Measurements from ENCODE around the gene UBIAD1.
"Not testable (repeated sequence)": the region's sequence is repeated elsewhere in the genome, so short reads cannot be mapped to it uniquely, and the experiment has no call there.

Gene UBIAD1

DNA sequence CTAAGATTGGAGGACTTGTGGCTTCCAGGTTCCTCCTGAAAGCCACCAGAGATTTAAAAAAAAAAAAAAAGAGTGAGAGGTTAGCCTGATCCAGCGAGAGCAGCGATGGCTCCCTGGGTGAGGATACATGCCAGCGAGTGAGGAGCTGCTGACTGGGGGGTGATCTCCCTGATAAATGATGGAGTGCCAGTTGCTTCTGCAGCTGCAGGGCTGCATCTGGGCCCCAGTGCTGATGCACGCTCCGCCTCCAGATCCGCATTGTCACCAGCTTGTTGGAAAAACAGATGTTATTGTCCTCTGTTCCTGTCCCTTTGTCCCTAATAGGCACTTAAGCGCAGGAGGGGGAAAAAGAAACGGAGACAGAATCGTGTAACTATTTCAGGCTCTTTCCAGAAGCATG is 28.6 kb downstream of the UBIAD1 start:
- CTCF ChIA-PET: interaction anchor here (0.8 kb wide), 1 partner anchor 19 kb away, joined by 4 read pairs; no protein-coding TSS in a partner anchor
- no peak overlapping the region for H3K4me3 ChIP-seq (ENCODE audit: low read depth, low read length)
- TF ChIP-seq, protein P1, sequence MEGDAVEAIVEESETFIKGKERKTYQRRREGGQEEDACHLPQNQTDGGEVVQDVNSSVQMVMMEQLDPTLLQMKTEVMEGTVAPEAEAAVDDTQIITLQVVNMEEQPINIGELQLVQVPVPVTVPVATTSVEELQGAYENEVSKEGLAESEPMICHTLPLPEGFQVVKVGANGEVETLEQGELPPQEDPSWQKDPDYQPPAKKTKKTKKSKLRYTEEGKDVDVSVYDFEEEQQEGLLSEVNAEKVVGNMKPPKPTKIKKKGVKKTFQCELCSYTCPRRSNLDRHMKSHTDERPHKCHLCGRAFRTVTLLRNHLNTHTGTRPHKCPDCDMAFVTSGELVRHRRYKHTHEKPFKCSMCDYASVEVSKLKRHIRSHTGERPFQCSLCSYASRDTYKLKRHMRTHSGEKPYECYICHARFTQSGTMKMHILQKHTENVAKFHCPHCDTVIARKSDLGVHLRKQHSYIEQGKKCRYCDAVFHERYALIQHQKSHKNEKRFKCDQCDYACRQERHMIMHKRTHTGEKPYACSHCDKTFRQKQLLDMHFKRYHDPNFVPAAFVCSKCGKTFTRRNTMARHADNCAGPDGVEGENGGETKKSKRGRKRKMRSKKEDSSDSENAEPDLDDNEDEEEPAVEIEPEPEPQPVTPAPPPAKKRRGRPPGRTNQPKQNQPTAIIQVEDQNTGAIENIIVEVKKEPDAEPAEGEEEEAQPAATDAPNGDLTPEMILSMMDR (IDR thresholded peaks at IDR 0.05; ENCODE audit: insufficient read depth, low read length, missing control alignments): no peak
- no peak for DNase-seq (ENCODE audit: low read depth, low spot score)
- POLR2A ChIA-PET: interaction anchor here (0.6 kb wide), 1 partner anchor 63 kb away, joined by 3 read pairs; no protein-coding TSS in a partner anchor

DNA sequence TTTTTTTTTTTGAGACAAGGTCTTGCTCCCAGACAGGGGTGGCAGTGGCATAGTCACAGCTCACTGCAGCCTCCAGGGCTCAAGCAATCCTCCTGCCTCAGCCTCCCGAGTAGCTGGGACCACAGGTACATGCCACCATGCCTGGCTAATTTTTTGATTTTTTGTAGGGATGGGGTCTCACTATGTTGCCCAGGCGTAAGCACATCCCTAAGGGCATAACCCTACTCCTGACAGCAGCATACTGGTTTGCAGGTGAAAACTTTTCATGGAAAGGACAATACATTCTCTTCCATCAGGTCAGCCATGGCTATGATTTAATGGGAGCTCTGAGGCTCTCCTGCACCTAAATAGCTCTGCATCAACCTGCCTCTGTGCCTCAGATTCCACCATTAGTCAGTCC is 29.4 kb downstream of the UBIAD1 start:
- ChIA-PET CTCF (interaction anchor here (0.8 kb wide), 1 partner anchor 18 kb away, joined by 4 read pairs; no protein-coding TSS in a partner anchor), POLR2A (no interaction called here)
- no peak overlapping the region for H3K4me3 ChIP-seq (ENCODE audit: low read depth, low read length)
- TF ChIP-seq, protein P1 (IDR thresholded peaks at IDR 0.05; ENCODE audit: insufficient read depth, low read length, missing control alignments): no peak
- no peak for DNase-seq (ENCODE audit: low read depth, low spot score)

DNA sequence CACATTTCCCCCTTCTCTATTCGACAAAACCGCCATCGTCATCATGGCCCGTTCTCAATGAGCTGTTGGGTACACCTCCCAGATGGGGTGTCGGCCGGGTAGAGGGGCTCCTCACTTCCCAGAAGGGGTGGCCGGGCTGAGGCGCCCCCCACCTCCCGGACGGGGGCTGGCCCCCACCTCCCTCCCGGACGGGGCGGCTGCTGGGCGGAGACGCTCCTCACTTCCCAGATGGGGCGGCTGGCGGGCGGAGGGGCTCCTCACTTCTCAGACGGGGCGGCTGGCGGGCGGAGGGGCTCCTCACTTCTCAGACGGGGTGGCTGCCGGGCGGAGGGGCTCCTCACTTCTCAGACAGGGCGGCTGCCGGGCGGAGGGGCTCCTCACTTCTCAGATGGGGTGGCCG is 32.5 kb downstream of the UBIAD1 start:
- H3K4me3 ChIP-seq (ENCODE audit: low read depth, low read length); POLR2A ChIA-PET; CTCF ChIA-PET; DNase-seq (ENCODE audit: low read depth, low spot score): not testable (repeated sequence)

DNA sequence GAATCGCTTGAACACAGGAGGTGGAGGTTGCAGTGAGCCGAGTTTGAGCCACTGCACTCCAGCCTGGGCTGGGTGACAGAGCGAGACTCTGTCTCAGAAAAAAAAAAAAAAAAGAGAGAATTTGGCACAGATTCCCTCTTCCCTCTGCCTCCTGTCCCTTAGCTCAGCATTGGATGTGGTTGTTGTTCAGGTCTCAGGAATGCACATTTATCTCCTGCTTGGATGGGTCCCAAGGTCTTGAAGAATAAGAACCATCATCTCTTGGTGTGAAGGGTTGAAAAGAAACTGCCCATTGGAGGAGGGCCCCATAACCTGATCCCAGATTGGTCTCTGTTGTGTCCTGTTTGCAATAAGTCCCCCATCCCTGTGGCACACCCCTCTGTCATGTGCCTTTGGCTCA is 34.9 kb downstream of the UBIAD1 start:
- POLR2A ChIA-PET: no interaction called here
- no peak for DNase-seq (ENCODE audit: low read depth, low spot score)
- CTCF ChIA-PET: no interaction called here
- no peak overlapping the region for H3K4me3 ChIP-seq (ENCODE audit: low read depth, low read length)
- TF ChIP-seq, protein P1 (IDR thresholded peaks at IDR 0.05; ENCODE audit: insufficient read depth, low read length, missing control alignments): no peak

DNA sequence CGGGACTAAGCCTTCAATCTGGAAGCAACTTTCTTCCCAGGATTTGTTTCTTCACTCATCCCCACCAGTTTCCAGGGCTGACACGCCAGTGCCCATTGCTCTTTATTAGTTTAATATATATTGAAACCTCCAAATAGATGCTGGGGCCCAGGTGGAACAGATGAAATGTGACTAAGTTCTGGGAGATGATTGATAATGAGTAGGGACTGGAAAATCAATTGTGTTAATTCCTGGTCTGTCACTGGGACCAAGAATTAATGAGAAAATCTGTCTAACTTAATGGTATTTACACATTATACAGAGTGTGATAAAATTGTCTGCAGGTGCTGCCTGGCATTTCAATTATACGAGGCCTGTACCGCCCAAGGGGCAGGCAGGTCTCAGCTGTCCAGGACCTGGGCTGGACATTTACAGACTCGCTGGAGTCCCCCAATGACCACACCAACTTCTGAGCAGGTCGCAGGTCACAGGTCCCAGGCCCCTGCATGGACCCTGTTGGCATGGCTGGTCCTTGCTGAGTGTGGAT is 35.8 kb downstream of the UBIAD1 start:
- no peak for DNase-seq (ENCODE audit: low read depth, low spot score)
- H3K4me3 ChIP-seq (ENCODE audit: low read depth, low read length): no peak overlapping the region
- ChIA-PET CTCF (no interaction called here), POLR2A (no interaction called here)
- TF ChIP-seq, protein P1 (IDR thresholded peaks at IDR 0.05; ENCODE audit: insufficient read depth, low read length, missing control alignments): no peak

DNA sequence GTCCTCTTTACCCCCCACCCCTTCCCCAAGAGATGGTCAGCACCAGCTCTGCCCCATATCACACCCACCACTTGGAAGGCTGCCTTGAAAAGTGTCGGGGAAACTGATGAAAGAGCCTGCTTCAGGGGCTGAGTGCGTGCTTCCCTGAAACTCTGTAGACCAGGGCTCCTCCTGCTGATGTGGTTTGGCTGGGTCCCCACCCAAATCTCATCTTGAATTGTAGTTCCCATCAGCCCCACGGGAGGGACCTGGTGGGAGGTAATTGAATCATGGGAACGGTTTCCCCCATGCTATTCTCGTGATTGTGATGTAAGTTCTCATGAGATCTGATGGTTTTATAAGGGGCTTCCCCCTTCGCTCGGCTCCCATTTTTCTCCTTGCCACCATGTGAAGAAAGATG is 36.4 kb downstream of the UBIAD1 start:
- DNase-seq (ENCODE audit: low read depth, low spot score): no peak
- ChIA-PET CTCF (no interaction called here), POLR2A (no interaction called here)
- H3K4me3 ChIP-seq (ENCODE audit: low read depth, low read length): no peak overlapping the region
- TF ChIP-seq, protein P1 (IDR thresholded peaks at IDR 0.05; ENCODE audit: insufficient read depth, low read length, missing control alignments): no peak

Data from AG04449 (cell line).